ENCODE data around the gene FLNA. TPM values are rescaled to one million over a fixed set of nuclear protein-coding genes. Genes with fewer than 3 reads are reported as not detected.

The FLNA gene
- total and polyA plus RNA-seq, 2 of the 13 experiments (the other 11 are each of a cell fraction or from before 2014, with no cell fraction given) = 83.4 to 174 TPM

GRCh38 chrX:154378799-154379568, 4.5 kb upstream of the FLNA start, which contains the start of gene EMD (continued):
- TF ChIP-seq HDAC2 (CRISPR knock-in tag; IDR thresholded peaks at IDR 0.05) (no peak), REXO4 (CRISPR knock-in tag; IDR thresholded peaks at IDR 0.05; ENCODE audit: borderline replicate concordance) (no peak), ZNF350 (CRISPR knock-in tag; IDR thresholded peaks at IDR 0.05; ENCODE audit: borderline replicate concordance, low read depth) (no peak), TOPORS (CRISPR knock-in tag; IDR thresholded peaks at IDR 0.05) (no peak), HNRNPK (IDR thresholded peaks at IDR 0.05; ENCODE audit: low read depth, low read length, poor library complexity, severe bottlenecking) (no peak), ZNF160 (CRISPR knock-in tag; IDR thresholded peaks at IDR 0.05) (no peak), BORCS8-MEF2B (CRISPR knock-in tag; IDR thresholded peaks at IDR 0.05) (no peak), CENPX (CRISPR knock-in tag; IDR thresholded peaks at IDR 0.05) (no peak), PCBP2 (optimal IDR thresholded peaks at IDR 0.05; ENCODE audit: low read depth, low read length, poor library complexity, severe bottlenecking) (no peak), ELF1 (CRISPR knock-in tag; IDR thresholded peaks at IDR 0.05) (no peak), STAT6 (CRISPR knock-in tag; IDR thresholded peaks at IDR 0.05; ENCODE audit: borderline replicate concordance) (no peak), FOXO4 (CRISPR knock-in tag; conservative IDR thresholded peaks at IDR 0.05) (no peak), ZNF383 (CRISPR knock-in tag; IDR thresholded peaks at IDR 0.05; ENCODE audit: borderline replicate concordance) (no peak), ZNF772 (CRISPR knock-in tag; IDR thresholded peaks at IDR 0.05) (no peak), SALL2 (CRISPR knock-in tag; IDR thresholded peaks at IDR 0.05) (no peak), ZNF431 (CRISPR knock-in tag; IDR thresholded peaks at IDR 0.05; ENCODE audit: borderline replicate concordance, low read depth) (no peak), ZNF468 (CRISPR knock-in tag; IDR thresholded peaks at IDR 0.05) (no peak), DNMT1 (CRISPR knock-in tag; IDR thresholded peaks at IDR 0.05) (no peak)
- TF ChIP-seq, protein P1, sequence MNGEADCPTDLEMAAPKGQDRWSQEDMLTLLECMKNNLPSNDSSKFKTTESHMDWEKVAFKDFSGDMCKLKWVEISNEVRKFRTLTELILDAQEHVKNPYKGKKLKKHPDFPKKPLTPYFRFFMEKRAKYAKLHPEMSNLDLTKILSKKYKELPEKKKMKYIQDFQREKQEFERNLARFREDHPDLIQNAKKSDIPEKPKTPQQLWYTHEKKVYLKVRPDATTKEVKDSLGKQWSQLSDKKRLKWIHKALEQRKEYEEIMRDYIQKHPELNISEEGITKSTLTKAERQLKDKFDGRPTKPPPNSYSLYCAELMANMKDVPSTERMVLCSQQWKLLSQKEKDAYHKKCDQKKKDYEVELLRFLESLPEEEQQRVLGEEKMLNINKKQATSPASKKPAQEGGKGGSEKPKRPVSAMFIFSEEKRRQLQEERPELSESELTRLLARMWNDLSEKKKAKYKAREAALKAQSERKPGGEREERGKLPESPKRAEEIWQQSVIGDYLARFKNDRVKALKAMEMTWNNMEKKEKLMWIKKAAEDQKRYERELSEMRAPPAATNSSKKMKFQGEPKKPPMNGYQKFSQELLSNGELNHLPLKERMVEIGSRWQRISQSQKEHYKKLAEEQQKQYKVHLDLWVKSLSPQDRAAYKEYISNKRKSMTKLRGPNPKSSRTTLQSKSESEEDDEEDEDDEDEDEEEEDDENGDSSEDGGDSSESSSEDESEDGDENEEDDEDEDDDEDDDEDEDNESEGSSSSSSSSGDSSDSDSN (CRISPR knock-in tag; IDR thresholded peaks at IDR 0.05) = peak; percentile 39; the same call in 1 of the 2 replicates
- TF ChIP-seq, protein P2, sequence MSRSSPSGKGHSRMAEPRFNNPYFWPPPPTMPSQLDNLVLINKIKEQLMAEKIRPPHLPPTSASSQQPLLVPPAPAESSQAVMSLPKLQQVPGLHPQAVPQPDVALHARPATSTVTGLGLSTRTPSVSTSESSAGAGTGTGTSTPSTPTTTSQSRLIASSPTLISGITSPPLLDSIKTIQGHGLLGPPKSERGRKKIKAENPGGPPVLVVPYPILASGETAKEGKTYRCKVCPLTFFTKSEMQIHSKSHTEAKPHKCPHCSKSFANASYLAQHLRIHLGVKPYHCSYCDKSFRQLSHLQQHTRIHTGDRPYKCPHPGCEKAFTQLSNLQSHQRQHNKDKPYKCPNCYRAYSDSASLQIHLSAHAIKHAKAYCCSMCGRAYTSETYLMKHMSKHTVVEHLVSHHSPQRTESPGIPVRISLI (CRISPR knock-in tag; IDR thresholded peaks at IDR 0.05; ENCODE audit: borderline replicate concordance) = no peak

Data from HepG2 (cell line).